Right lobe of liver (tissue), 4 donors: ENCODE measurements around the gene AVL9.
A peak's percentile ranks its signal among the peaks of the same experiment; 100 is the strongest.

ENCODE experiments used
- POLR2A ChIP-seq: fragments of 450-650 bp; IDR thresholded peaks from one replicate; pipeline ENCODE4 v1.6.1; 2017; ENCODE audit warnings: antibody characterized with exemption, mild to moderate bottlenecking
- TF ChIP-seq, protein P1 (sequence below), 4 donors: fragments of 200-600 bp in 3 of 4; fragments of 450-650 bp in 1 of 4; IDR thresholded peaks; one replicate each; pipeline versions ENCODE4 v1.5.1 to v1.8.0; 2016 to 2022; ENCODE audit warnings: antibody characterized with exemption in 4 of 4, mild to moderate bottlenecking in 2 of 4
- donor health status: DM: no; HTN: no; CAD: no.
- donor health status: DM: no; HTN: no; CAD: no.
- donor health status: DM: no; HTN: yes; CAD: no.

GRCh38 chr7:32495298-32496051 is at the start of gene AVL9:
- TF ChIP-seq, protein P1, sequence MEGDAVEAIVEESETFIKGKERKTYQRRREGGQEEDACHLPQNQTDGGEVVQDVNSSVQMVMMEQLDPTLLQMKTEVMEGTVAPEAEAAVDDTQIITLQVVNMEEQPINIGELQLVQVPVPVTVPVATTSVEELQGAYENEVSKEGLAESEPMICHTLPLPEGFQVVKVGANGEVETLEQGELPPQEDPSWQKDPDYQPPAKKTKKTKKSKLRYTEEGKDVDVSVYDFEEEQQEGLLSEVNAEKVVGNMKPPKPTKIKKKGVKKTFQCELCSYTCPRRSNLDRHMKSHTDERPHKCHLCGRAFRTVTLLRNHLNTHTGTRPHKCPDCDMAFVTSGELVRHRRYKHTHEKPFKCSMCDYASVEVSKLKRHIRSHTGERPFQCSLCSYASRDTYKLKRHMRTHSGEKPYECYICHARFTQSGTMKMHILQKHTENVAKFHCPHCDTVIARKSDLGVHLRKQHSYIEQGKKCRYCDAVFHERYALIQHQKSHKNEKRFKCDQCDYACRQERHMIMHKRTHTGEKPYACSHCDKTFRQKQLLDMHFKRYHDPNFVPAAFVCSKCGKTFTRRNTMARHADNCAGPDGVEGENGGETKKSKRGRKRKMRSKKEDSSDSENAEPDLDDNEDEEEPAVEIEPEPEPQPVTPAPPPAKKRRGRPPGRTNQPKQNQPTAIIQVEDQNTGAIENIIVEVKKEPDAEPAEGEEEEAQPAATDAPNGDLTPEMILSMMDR (IDR thresholded peaks at IDR 0.05) = no peak
- TF ChIP-seq POLR2A = peak; percentile 86
